ENCODE measurements around the gene STAP2.
A peak's percentile ranks its signal among the peaks of the same experiment; 100 is the strongest.
"Not testable (repeated sequence)": the region's sequence is repeated elsewhere in the genome, so short reads cannot be mapped to it uniquely, and the experiment has no call there.

STAP2 gene

GRCh38 chr19:4279530-4280422, 58.9 kb downstream of the STAP2 start:
- DNase-seq, result peak in 1 of 10 donors; percentile 82
- intact Hi-C loops (cut with DNase I), result no loop called here

- intact Hi-C loops (cut with DNase I), result no loop called here
- DNase-seq, result no peak
These were observed 59.4 kb downstream of the STAP2 start for GRCh38 chr19:4279267-4279529.

DNA sequence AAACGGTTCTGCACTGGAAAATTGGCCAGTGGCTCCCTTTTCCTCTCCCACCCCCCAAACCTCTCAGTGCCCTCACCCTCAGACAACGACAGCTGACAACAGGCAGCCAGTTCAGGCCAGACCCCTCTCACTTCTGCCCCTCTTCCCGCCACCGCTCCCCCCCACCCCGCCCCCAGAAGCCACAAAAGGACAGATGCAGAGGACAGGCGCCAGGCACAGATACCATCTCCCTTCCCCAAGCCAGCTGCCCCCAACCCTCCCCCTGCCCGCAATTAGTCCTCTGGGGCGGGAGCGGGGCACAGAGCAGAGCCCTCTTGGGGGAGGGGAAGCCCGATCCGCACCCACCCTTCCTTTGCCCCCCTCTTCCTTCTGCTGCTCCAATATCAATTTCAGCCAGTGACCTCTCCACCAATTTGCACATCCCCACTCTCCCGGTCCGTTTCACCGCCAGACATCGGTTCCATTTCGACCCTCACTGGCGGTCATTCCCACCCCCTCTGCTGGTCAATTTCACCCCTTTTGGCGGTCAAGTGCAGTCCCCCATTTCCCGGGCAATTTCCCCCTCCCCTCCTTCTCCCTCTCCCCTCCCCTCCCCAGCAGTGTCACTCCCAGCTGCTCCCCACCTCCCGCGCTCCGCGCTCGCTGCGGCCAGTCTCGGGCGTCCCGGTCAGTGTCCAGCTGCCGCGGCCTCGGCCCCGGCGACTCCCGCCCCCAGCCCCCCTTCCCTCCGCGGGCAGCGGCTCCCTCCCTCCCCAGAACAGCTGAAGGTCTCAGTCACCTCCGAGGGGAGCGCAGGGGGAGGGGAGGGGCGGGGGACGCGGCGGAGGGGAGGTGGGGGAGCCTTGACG, 60.0 kb downstream of the STAP2 start, which contains the start of gene SHD:
Gene SHD, plus strand, starts transcription at position 848 of the 848 bp plus-strand sequence. CDS start 798 bp downstream, outside the sequence.
- DNase-seq, result peak in 1 of 10 donors; percentile 88
- intact Hi-C loops (cut with DNase I), result no loop called here

- intact Hi-C loops (cut with DNase I), result no loop called here
- DNase-seq, result no peak
These were observed 60.6 kb downstream of the STAP2 start for GRCh38 chr19:4278010-4278409.

DNA sequence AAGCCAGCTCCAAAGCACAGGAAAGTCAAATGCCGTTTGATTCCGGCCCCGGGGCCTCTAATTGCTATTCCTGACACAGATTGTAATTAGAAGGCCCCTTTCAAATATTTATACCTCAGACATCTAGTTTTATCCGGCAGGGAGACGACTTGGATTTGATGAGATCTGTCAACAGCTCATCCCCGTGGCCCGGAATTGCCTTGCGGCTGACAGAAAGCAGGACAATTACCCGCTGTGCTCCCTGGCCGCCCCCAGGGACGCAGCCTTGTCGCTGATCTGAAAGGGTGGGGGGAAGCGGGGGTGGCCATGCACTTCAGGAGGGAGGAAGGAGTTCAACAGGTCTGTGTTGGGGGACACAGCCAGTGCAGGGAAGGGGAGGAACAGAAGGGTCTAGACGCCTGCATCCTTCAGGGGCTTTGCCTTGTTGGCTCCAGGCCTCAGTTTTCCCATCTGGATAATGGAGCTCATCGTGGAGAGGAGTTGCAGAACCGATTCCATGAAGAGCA, 61.4 kb downstream of the STAP2 start:
- intact Hi-C loops (cut with DNase I), result no loop called here

GRCh38 chr19:4274321-4274686, 64.3 kb downstream of the STAP2 start:
- DNase-seq; intact Hi-C loops (cut with DNase I): not testable (repeated sequence)

More for the DNA sequence above, 61.4 kb downstream of the STAP2 start:
- DNase-seq, result no peak
